GM19193 (cell line): ENCODE data around the gene SLC25A33.

Experiments used
- POLR2A ChIP-seq: IDR thresholded peaks from 4 replicates; pipeline ENCODE4 v1.6.1; 2011; ENCODE audit not compliant: insufficient read depth, insufficient read length; ENCODE audit errors: extremely low read depth

SLC25A33 gene

DNA sequence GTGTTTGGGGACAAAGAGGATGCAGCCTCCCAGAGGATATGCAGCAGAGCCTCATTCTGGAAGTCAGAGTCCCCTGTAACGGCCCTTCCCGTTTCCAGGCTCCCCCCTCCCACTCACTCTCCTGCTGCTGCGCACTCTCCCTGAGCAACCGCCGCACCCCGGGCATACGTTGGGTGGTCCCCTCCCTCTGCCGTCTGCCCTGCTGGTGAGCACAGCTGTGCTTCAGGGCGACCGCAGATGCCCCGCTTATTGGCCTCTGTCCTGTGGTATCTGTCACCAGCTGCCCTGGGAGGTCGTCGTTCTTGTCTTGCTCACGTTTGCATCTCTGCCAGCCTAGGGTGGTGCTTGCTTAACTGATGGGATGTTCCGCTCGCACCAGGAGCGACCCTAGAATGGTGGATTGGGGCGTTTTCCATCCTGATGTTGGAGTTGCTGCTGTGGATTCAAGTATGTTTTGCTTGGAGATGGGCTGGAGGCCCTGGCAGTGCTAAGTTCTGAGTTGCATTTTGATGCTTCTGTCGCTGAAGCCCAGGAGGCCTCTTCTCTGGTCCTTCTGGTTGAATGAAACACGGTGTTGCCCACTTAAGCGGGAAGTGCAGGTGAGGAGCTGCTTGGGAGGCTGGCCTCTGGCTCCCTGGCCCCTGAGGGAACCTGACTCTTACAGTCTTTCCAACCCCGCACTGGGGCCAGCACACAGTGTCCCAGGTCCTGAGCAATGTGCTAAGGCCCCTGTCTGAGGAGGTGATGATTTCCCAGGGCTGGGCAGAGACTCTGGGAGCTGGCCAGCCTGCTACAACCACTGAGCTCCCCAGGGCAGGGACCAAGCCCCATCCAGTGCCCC lies 52.6 kb downstream of the SLC25A33 start:
- no peak for TF ChIP-seq POLR2A

DNA sequence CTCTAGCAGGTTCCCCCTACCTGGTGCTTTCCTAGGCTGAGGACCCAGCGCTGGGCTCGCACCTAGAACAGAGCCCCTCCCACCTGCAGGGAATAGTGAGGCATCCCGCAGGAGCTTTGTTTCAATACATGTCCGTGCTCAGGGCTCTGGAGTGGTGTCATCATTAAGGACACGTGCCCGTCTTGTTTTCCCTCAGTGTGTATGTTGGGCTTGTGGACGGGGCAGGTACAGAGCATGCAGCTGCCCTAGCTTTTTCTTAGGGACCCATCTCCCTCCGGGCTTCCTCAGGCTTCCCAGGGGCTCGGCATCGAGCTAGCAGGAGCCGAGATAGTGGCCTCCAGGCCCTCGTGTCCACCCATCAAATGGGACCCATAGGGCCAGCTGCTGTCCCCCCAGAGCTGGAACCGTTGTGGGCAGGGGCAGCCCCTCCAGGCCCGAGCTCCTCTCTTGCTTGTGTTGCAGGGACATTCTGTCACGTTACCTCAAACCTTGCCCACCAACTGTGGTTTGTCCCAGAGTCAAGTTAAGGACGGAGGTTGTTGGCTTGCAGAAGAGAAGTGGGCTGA lies 53.3 kb downstream of the SLC25A33 start:
- TF ChIP-seq POLR2A: no peak

DNA sequence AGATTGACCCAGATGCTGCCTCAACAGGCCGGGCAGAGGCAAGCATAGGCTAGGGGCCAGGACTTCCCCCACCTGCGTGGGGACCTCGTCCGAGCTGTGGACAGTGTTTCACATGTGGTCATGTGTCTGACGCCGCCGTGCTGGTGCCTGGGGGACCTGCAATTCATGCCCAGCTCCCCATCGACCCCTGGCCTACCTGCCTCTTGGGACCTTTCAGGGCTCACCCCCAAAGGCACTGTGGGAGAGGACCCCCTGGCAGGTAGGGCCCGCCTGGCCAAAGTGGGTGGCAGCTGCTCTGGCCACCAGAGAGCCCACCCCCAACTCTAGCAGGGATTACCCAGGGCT lies 53.9 kb downstream of the SLC25A33 start:
- TF ChIP-seq POLR2A: no peak

GRCh38 chr1:9593492-9594465 lies 54.5 kb downstream of the SLC25A33 start:
- no peak for TF ChIP-seq POLR2A

DNA sequence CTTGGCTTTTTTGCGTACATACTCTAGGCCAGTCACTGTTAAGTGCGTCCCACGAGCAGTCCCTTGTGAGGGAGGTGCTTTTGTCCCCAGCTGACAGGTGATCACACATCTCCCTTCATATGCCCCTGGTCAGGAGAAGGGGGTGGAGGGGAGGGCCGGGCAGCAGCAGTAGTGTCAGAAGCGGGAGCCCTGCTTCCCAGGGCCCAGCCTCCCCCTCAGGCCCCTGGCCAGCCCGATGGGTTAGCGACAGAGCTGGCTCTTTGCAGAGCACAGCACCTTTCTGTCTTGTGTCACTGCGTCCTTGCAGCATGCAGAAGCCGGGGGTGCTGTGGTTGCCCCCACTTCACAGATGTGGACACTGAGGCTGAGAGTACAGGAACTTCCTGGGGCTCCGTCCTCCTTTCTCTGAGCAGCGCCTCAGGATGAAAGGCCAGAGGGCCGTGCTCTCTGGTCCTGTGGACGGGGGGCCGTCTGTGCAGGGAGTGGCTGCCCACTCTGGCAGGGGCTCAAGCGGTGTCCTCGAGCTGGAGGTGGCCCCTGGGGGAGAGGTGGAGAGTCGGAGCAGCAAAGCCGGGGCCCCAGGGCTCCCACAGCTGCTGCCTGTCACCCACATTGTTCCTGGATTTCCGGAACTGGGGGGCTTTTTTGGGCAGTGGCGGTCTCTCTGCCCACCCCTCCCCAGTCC lies 55.3 kb downstream of the SLC25A33 start:
- no peak for TF ChIP-seq POLR2A

DNA sequence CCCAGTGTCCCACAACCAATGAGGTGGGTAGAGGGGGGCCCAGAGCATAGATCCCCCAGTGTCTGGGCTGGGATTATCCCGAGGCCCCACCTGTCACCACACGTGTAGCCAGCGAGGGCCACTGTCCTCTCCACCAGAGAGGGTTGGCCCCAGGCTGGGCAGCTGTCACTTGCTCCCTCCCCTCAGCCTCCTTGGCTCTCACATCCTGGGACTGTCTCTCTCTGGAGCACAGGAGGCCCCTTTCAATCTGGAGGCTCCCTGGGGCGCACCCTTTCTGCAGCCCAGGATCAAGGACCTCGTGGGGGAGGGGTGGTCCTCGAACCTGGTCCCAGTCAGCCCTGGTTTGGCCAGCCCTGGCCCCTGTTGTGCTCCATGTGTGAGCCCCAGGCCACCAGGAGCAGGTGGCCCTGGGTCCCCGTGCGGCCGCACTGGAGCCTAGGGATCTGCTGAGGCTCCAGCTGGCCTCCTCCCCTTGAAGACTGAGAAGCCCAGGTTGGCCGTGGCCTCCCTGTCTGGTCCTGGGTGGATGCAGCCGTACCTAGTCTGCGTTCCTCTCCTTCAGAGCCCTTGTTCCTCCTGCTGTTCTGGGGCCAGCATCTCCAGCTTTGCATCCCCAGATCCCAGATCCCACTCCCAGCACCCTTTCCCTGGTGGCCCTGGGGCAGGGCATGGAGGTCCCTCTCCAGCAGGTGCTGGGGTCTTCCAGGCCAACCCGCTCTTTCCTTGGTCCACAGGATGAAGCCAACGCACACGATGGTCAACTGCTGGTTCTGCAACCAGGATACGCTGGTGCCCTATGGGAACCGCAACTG lies 56.1 kb downstream of the SLC25A33 start:
- no peak for TF ChIP-seq POLR2A

DNA sequence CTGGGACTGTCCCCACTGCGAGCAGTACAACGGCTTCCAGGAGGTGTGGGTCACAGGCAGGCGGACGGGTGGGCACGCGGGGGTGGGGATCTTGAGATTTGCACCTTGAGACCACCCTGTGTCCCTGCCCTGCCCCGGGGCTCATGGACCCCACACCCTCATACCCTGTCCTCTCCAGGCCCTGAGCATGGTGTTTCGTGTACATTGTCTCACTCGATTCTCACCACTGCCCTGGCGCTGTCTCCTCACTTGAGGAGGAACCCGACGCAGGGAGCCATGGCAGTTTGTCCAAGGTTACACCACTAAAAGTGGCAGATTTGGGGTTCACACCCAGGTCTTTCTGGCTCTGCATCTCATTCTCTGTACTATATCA lies 56.7 kb downstream of the SLC25A33 start:
- TF ChIP-seq POLR2A: no peak

- TF ChIP-seq POLR2A: no peak
These were observed 57.3 kb downstream of the SLC25A33 start for GRCh38 chr1:9596415-9597123.

DNA sequence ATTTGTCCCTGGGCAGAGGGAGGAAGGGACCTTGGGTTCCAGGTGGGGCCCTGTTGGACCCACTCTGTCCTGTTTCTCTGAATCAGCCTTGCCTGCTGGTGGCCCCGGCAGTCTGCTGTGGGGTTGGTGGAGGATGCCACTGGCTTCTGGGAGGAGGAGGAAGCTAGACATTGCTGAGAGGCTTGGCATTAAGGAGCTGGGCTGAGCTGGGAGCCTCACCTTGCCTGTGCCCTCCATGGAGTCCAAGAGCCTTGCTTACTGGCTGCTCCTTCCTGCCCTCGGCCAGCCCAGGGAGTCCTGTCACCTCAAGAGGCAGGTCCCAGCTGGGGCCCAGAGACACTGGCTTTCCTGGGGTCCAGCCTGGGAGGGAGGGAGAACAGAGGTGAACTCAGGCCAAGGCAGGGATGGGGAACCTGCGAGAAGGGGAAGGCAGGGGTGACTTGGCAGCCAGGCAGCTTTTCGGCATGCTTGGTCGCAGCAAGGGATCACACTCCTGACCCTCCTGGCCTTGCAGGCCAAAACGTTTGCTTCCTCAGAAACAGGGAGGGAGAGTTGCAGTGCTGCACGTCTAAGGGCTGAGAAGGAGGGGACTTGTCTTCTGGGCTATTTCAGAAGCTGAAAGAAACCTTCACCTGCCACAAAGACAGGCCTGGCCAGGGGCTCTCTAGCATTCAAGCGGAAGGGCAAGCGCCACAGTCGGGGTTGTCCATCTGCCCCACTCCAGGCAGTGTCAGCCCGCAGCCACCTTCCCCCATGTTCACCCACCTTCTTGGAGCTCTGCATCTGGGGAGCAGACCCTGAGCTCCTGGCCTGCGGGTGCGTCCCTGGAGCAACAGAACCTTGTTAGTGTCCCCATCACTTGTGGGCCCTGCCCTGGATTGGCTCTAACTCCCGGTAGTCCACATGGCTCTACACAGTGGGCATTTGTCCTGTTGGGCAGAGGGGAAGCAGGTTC lies 58.4 kb downstream of the SLC25A33 start:
- TF ChIP-seq POLR2A: no peak

DNA sequence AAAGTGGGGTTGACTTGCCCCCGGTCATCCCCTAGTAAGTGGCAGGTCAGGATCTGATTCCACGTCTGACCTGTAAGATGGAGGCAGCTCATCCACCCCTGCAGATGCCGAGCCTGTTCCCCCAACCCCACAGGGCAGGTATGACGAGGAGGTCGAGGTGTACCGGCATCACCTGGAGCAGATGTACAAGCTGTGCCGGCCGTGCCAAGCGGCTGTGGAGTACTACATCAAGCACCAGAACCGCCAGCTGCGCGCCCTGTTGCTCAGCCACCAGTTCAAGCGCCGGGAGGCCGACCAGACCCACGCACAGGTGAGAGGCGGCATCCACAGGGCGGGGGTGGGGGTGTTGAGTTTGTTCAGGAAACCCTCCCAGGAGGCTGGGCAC lies 59.0 kb downstream of the SLC25A33 start:
- no peak for TF ChIP-seq POLR2A

- no peak for TF ChIP-seq POLR2A
These were observed 60.5 kb downstream of the SLC25A33 start for GRCh38 chr1:9599741-9600140.
